Keratinocyte (primary cell): Measurements from ENCODE around the gene YEATS4. TPM values are rescaled to one million over a fixed set of nuclear protein-coding genes. Genes with fewer than 3 reads are reported as not detected.

Experiments used
- DNase-seq: peaks from one replicate; pipeline ENCODE4 v3.0.0-alpha.2; 2011; ENCODE audit warnings: low read depth, missing footprints, low spot score
- FAIRE-seq: peaks from 2 replicates; lab custom pipeline; 2011; peaks lifted over from hg19 to GRCh38; lab: Jason Lieb, UNC
- H2AFZ ChIP-seq: 2 replicates; pipeline ENCODE4 v1.6.0; 2012; ENCODE audit warnings: low read length, control low read depth, inconsistent platforms; ENCODE audit not compliant: control insufficient read depth
- H3K27ac ChIP-seq: 2 replicates; pipeline ENCODE4 v1.5.1; 2011; ENCODE audit warnings: low read length; ENCODE audit not compliant: control insufficient read depth, insufficient read depth
- H3K27me3 ChIP-seq: 3 replicates; pipeline ENCODE4 v1.6.0; 2011; ENCODE audit warnings: low read length; ENCODE audit not compliant: control insufficient read depth, insufficient read depth; ENCODE audit errors: extremely low read depth
- H3K36me3 ChIP-seq, 2 experiments: 2 replicates in 1 of 2; 3 replicates in 1 of 2; pipeline ENCODE4 v1.5.1; 2011; ENCODE audit warnings: low read length in 2 of 2, mild to moderate bottlenecking in 1 of 2; ENCODE audit not compliant: control insufficient read depth in 2 of 2, insufficient read depth in 2 of 2; ENCODE audit errors: extremely low read depth in 1 of 2
- H3K4me1 ChIP-seq: 3 replicates; pipeline ENCODE4 v1.5.1; 2011; ENCODE audit warnings: low read length; ENCODE audit not compliant: control insufficient read depth, insufficient read depth; ENCODE audit errors: extremely low read depth
- H3K4me2 ChIP-seq: 3 replicates; pipeline ENCODE4 v1.6.0; 2011; ENCODE audit warnings: low read depth, low read length; ENCODE audit not compliant: control insufficient read depth, insufficient read depth; ENCODE audit errors: extremely low read depth
- H3K4me3 ChIP-seq, 3 experiments: fragments of 200-600 bp in 1 of 3; sonication (generic) in 1 of 3; 2 replicates in 2 of 3; 3 replicates in 1 of 3; pipeline ENCODE4 v1.5.1; 2011 to 2016; ENCODE audit warnings: low read length in 3 of 3, mild to moderate bottlenecking in 3 of 3, control low read depth in 2 of 3, inconsistent platforms in 1 of 3, low read depth in 1 of 3, mixed read lengths in 1 of 3, mixed run types in 1 of 3, moderate library complexity in 1 of 3; ENCODE audit not compliant: control insufficient read depth in 2 of 3, insufficient read depth in 2 of 3; ENCODE audit errors: extremely low read depth in 1 of 3
- H3K79me2 ChIP-seq: 2 replicates; pipeline ENCODE4 v1.6.0; 2012; ENCODE audit warnings: low read length; ENCODE audit not compliant: control insufficient read depth, insufficient read depth
- H3K9ac ChIP-seq: 3 replicates; pipeline ENCODE4 v1.6.0; 2011; ENCODE audit warnings: low read length; ENCODE audit not compliant: control insufficient read depth, insufficient read depth; ENCODE audit errors: extremely low read depth
- H3K9me1 ChIP-seq: 3 replicates; pipeline ENCODE4 v1.6.0; 2011; ENCODE audit warnings: low read length; ENCODE audit not compliant: control insufficient read depth, insufficient read depth; ENCODE audit errors: extremely low read depth
- H3K9me3 ChIP-seq: 2 replicates; pipeline ENCODE4 v1.5.1; 2012; ENCODE audit warnings: low read depth, low read length; ENCODE audit not compliant: control insufficient read depth
- H4K20me1 ChIP-seq: 3 replicates; pipeline ENCODE4 v1.6.0; 2011; ENCODE audit warnings: low read length; ENCODE audit not compliant: control insufficient read depth, insufficient read depth; ENCODE audit errors: extremely low read depth
- EZH2 ChIP-seq: IDR thresholded peaks from one replicate; pipeline ENCODE4 v1.6.1; 2012; ENCODE audit warnings: inconsistent platforms, mild to moderate bottlenecking, low read length, moderate library complexity
- dilution Hi-C: fragments of 300-500 bp; cut with MboI; formaldehyde crosslinking; loops from one replicate; pipeline ENCODE4 v1.7.0; 2020; ENCODE audit warnings: low sequenced_read_pairs; ENCODE audit not compliant: extremely low pct_ligation_motif_present
- polyA plus RNA-seq, 5 experiments: library from polyadenylated mRNA; depleted of rRNA in 3 of 5; stranded (reverse) in 3 of 5; stranded (forward) in 1 of 5; unstranded in 1 of 5; fragments of >200 nt; gene quantifications; 1 replicate in 1 of 5; 2 replicates in 3 of 5; 3 replicates in 1 of 5; pipeline versions ENCODE4 v1.2.1 to v1.2.3, GENCODE V29; 2011 to 2012; ENCODE audit warnings: missing spikeins in 2 of 5, low read depth in 1 of 5, low replicate concordance in 1 of 5
- TF ChIP-seq, protein P1 (sequence below), 3 experiments: IDR thresholded peaks in 1 of 3; conservative IDR thresholded peaks in 1 of 3; optimal IDR thresholded peaks in 1 of 3; 2 replicates in 2 of 3; 3 replicates in 1 of 3; pipeline versions ENCODE3 to v1.5.1; 2011; ENCODE audit warnings: low read length in 3 of 3, mild to moderate bottlenecking in 3 of 3, moderate library complexity in 2 of 3, control low read depth in 1 of 3, inconsistent platforms in 1 of 3; ENCODE audit not compliant: insufficient read depth in 2 of 3; ENCODE audit errors: extremely low read depth in 1 of 3

YEATS4 gene
- polyA plus RNA-seq, 1 donor (not counting 4 experiments of a cell fraction or from before 2014, with no cell fraction given), result 21.0 TPM

DNA sequence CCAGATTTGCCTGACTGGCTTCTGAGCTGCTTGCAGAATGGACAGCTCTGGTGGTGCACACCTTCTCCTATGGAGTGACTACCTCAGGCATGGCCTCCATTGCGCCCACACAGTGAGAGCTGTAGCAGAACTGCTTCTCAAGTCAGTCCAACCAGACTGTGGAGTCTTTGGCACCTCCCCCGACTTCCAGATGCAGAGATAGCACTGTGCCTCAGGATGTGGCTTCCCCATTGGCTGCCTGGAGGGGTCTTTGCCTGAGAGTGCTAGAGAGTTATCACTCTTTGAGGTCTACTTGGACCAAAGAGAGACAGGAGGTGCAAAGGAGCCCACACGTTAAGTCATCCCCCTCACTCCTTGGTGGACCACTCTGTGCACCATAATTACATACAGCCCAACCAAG, 65.9 kb downstream of the YEATS4 start:
- H3K9me1 ChIP-seq, result no peaks in the 10 kb centered on the region
- H3K36me3 ChIP-seq, result no peaks in the 10 kb centered on the region
- no peaks in the 10 kb centered on the region for H3K27me3 ChIP-seq
- H3K4me2 ChIP-seq, result no peak overlapping the region
- H2AFZ ChIP-seq, result no peak overlapping the region
- no peaks in the 10 kb centered on the region for H3K79me2 ChIP-seq
- H3K9me3 ChIP-seq, result no peaks in the 10 kb centered on the region
- FAIRE-seq (no peak), DNase-seq (no peak)
- H3K4me3 ChIP-seq, result no peak overlapping the region
- H3K27ac ChIP-seq, result no peak overlapping the region
- no peaks in the 10 kb centered on the region for H4K20me1 ChIP-seq
- no peaks in the 10 kb centered on the region for H3K4me1 ChIP-seq
- H3K9ac ChIP-seq, result no peak overlapping the region
- dilution Hi-C loops, result no loop called here
- TF ChIP-seq EZH2, result no peak
- TF ChIP-seq, protein P1, sequence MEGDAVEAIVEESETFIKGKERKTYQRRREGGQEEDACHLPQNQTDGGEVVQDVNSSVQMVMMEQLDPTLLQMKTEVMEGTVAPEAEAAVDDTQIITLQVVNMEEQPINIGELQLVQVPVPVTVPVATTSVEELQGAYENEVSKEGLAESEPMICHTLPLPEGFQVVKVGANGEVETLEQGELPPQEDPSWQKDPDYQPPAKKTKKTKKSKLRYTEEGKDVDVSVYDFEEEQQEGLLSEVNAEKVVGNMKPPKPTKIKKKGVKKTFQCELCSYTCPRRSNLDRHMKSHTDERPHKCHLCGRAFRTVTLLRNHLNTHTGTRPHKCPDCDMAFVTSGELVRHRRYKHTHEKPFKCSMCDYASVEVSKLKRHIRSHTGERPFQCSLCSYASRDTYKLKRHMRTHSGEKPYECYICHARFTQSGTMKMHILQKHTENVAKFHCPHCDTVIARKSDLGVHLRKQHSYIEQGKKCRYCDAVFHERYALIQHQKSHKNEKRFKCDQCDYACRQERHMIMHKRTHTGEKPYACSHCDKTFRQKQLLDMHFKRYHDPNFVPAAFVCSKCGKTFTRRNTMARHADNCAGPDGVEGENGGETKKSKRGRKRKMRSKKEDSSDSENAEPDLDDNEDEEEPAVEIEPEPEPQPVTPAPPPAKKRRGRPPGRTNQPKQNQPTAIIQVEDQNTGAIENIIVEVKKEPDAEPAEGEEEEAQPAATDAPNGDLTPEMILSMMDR (optimal IDR thresholded peaks at IDR 0.05 in 1 of 3, IDR thresholded peaks at IDR 0.05 in 1 of 3, conservative IDR thresholded peaks at IDR 0.05 in 1 of 3; ENCODE audit: extremely low read depth in 1 of 3, insufficient read depth in 2 of 3, low read length in 3 of 3), result no peak

DNA sequence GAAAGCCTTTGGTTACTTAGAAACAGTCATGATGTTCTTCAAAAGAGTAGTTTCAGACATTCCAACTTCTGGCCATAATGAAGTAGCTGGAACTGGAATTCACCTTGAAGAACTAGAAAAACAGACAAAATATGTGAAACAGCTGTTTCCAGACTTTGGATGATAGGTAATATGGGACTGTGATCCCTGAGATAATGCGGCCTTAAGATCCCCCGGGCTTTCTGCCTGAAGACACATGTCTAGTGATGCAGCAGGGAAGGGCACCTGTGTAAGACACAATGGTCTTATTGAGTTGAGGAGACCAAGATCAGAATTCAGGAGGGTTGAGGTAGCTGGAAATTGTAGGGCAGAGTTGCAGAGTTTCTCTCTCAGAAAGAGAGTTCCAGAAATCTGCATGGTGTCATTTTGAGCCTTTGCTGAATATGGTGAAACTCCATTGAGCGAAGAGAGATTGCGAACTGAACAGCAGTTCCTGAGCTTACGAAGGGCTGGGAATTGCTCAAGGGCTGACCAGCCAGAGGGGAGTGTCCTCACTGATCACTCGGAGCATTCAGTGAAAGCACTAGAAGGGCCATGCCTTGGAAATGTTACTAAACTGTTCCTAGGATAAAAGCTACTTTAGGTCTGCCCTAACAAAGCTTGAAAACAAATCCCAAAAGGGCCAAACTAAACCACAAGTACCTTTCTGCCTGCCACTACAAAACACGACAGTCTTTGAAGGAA, 69.0 kb downstream of the YEATS4 start:
- Histone ChIP-seq H4K20me1 (no peaks in the 10 kb centered on the region), H3K9me3 (no peaks in the 10 kb centered on the region), H3K9ac (no peak overlapping the region), H3K9me1 (no peaks in the 10 kb centered on the region), H3K4me2 (no peak overlapping the region), H3K4me1 (no peaks in the 10 kb centered on the region), H2AFZ (no peak overlapping the region), H3K79me2 (no peaks in the 10 kb centered on the region), H3K27me3 (no peaks in the 10 kb centered on the region), H3K36me3 (no peaks in the 10 kb centered on the region), H3K4me3 (no peak overlapping the region), H3K27ac (no peak overlapping the region)
- FAIRE-seq, result no peak
- TF ChIP-seq, protein P1 (optimal IDR thresholded peaks at IDR 0.05 in 1 of 3, IDR thresholded peaks at IDR 0.05 in 1 of 3, conservative IDR thresholded peaks at IDR 0.05 in 1 of 3; ENCODE audit: extremely low read depth in 1 of 3, insufficient read depth in 2 of 3, low read length in 3 of 3), result no peak
- TF ChIP-seq EZH2, result no peak
- DNase-seq, result no peak
- dilution Hi-C loops, result no loop called here
